Lower leg skin (tissue), 4 donors: ENCODE data around the gene NOVA2. TPM values are rescaled to one million over a fixed set of nuclear protein-coding genes. Genes with fewer than 3 reads are reported as not detected.

Experiments
- DNase-seq, 2 donors: peaks; one replicate each; pipeline ENCODE4 v3.0.0-alpha.2; 2019; ENCODE audit warnings: low spot score in 2 of 2
- H3K4me3 ChIP-seq: fragments of 200-600 bp; sonication (generic); 2 replicates; pipeline ENCODE4 v1.5.1; 2017; ENCODE audit warnings: mild to moderate bottlenecking, low read depth; ENCODE audit not compliant: poor library complexity, severe bottlenecking
- POLR2A ChIP-seq, 2 donors: fragments of 450-650 bp; IDR thresholded peaks; one replicate each; pipeline ENCODE4 v1.6.1; 2016 to 2017; ENCODE audit warnings: antibody characterized with exemption in 2 of 2, mild to moderate bottlenecking in 1 of 2, moderate library complexity in 1 of 2
- WGBS, 2 donors: methylation state at CpG; one replicate each; pipeline ENCODE4 v1.1.5; 2018; 5-methylcytosine and 5-hydroxymethylcytosine counted together
- intact Hi-C: fragments of 100-400 bp; cut with DNase I; formaldehyde crosslinking; loops from one replicate; pipeline ENCODE4 v1.15.0; 2023; ENCODE audit warnings: low total_unique reads
- total RNA-seq, 4 donors: library from RNA; depleted of rRNA; stranded (reverse); fragments of >200 nt; gene quantifications; one replicate each; pipeline ENCODE4 v1.1.0, GENCODE V29; 2016
- TF ChIP-seq, protein P1 (sequence below), 3 donors: fragments of 450-650 bp; IDR thresholded peaks; one replicate each; pipeline ENCODE4 v1.5.1; 2016; ENCODE audit warnings: antibody characterized with exemption in 3 of 3, mild to moderate bottlenecking in 3 of 3, moderate library complexity in 2 of 3

NOVA2 gene
- total RNA-seq, 4 donors from 2014 or later: 0.25 to 0.91 (median 0.66) TPM

DNA sequence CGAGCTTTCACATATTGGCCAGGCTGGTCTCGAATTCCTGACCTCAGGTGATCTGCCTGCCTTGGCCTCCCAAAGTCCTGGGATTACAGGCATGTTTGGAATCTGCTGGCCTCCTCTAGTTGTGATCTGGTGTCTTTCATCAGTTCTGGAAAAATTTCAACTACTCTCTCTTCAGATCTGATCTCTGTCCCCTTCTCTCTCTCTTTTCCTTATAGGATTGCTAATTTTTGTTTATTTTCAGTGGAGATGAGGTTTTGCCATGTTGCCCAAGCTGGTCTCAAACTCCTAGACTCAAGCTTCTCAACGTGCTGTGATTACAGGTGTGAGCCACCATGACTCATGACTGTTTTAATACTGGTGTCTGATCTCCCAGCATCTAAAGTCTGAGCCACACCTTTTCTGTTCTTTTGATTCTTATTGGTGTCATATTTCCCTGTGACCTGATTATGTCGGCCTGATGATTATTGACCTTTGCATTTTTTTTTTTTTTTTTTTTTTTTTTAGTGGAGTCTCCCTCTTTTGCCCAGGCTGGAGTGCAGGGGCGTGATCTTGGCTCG, 48.7 kb downstream of the NOVA2 start:
- intact Hi-C loops: no loop called here
- whole genome bisulfite sequencing, 2 donors: 59 to 62% methylated on average over 6 of the region's 6 CpGs
- DNase-seq: no peak
- TF ChIP-seq POLR2A (IDR thresholded peaks at IDR 0.05): no peak
- no peak overlapping the region for H3K4me3 ChIP-seq

DNA sequence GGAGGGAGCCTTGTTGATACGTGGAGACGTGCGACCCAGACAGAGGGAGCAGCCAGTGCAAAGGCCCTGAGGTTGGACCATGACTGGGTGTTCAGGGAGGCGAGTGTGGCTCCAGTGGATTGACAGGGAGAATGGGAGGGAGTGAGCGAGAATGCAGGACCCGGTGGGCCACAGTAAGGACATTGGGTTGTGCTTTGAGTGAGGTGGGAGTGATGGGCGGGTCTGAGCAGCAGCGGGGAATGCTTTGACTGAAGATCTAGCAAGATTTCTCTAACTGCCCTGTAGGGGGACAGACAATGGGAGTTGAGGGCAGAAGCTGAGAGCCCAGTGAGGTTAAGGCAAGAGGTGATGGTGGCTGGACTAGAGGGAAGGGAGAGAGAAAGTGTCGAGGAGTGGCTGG, 51.4 kb downstream of the NOVA2 start:
- no peak overlapping the region for H3K4me3 ChIP-seq
- TF ChIP-seq, protein P1, sequence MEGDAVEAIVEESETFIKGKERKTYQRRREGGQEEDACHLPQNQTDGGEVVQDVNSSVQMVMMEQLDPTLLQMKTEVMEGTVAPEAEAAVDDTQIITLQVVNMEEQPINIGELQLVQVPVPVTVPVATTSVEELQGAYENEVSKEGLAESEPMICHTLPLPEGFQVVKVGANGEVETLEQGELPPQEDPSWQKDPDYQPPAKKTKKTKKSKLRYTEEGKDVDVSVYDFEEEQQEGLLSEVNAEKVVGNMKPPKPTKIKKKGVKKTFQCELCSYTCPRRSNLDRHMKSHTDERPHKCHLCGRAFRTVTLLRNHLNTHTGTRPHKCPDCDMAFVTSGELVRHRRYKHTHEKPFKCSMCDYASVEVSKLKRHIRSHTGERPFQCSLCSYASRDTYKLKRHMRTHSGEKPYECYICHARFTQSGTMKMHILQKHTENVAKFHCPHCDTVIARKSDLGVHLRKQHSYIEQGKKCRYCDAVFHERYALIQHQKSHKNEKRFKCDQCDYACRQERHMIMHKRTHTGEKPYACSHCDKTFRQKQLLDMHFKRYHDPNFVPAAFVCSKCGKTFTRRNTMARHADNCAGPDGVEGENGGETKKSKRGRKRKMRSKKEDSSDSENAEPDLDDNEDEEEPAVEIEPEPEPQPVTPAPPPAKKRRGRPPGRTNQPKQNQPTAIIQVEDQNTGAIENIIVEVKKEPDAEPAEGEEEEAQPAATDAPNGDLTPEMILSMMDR (IDR thresholded peaks at IDR 0.05): no peak
- no peak for TF ChIP-seq POLR2A (IDR thresholded peaks at IDR 0.05)
- DNase-seq: no peak
- intact Hi-C loops: no loop called here
- 63 to 66% methylated on average over 9 of the region's 9 CpGs for WGBS, 2 donors

DNA sequence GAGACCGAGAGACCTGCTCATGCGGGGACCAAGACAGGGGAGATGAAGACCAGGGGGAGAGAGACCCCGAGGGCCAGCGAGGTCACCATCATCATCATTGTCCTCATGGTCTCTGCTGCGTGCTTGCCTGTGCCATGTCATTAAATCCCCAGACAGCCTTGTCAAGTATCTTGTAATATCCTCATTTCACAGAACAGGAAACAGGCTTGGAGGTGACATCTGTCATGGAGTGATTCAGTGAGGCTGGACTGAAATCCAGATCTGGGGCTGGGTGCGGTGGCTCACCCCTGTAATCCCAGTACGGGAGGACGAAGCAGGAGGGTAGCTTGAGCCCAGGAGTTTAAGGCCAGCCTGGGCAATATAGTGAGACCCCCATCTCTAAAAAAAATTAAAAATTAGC, 53.2 kb downstream of the NOVA2 start:
- DNase-seq: no peak
- TF ChIP-seq, protein P1 (IDR thresholded peaks at IDR 0.05): no peak
- TF ChIP-seq POLR2A (IDR thresholded peaks at IDR 0.05): no peak
- intact Hi-C loops: no loop called here
- WGBS, 2 donors: 62 to 65% methylated on average over 8 of the region's 8 CpGs
- no peak overlapping the region for H3K4me3 ChIP-seq

DNA sequence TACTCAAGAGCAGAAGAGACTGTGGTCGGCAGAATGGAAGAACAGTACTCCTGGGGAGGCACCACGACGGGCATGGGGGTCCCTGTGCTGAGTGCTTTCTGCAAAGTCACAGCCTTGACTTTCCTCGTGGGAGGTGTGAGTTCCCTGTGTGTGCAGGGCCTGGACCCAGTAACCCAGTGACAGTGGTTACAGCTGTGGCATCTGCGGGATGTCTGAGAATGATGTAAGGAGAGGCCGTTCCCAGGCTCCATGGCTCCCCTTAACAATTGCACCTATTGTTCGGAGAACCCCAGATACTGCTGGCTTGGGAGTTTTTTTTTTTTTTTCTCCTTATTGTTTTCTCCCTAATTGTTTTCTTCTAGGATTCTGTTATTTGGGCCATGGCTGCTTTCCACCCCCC, 54.0 kb downstream of the NOVA2 start:
- TF ChIP-seq, protein P1 (IDR thresholded peaks at IDR 0.05): no peak
- no peak for TF ChIP-seq POLR2A (IDR thresholded peaks at IDR 0.05)
- DNase-seq: no peak
- intact Hi-C loops: no loop called here
- 55 to 61% methylated on average over 7 of the region's 7 CpGs for WGBS, 2 donors
- H3K4me3 ChIP-seq: no peak overlapping the region

DNA sequence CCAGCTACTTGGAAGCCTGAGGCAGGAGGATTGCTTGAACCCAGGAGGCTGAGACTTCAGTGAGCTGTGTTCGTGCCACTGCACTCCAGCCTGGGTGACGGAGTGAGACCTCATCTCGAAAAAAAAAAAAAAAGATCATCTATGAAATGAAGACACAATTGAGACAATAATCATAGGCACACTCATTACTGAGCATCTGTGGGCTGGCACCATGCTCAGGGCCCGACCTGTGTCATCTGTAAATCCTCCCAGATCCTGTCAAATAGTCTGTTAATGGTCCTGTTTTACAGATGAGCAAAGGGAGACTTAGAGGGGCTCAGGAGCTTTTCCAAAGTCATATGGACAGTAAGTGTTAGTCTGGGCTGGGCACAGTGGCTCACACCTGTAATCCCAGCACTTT, 54.9 kb downstream of the NOVA2 start:
- no peak overlapping the region for H3K4me3 ChIP-seq
- no peak for DNase-seq
- TF ChIP-seq POLR2A (IDR thresholded peaks at IDR 0.05): no peak
- TF ChIP-seq, protein P1 (IDR thresholded peaks at IDR 0.05): no peak
- intact Hi-C loops: no loop called here
- WGBS, 2 donors: 61 to 64% methylated on average over 4 of the region's 4 CpGs

DNA sequence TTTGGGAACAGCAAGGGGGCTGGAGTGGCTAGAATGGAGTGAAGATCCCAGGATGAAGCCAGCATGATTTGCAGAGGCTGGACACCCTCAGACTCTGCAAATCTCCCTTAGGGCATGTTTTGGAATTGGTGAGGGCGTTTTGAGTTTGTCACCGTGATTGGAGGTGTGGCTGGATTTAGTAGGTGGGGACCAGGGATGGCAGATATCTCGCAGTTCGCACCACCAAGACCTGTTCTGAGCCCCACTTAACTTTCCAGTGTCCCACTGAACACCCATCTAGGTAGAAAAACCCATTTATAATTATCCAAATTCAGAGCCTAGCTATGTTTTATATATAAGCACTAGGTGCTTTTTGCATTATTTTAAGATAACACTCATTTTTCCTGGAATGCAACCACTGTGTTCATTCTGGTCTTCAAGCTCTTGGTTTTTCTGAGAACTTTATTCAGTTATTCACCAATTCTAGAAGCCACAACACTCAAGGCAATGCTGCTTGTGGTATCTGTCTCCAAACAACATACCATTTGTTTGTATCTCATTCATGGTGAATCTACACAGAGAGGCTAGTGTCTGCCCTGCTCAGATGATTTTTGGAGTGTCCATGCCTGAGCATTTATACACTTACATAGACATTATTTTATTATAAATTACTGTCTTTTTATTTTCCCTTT, 56.1 kb downstream of the NOVA2 start:
- intact Hi-C loops: no loop called here
- TF ChIP-seq, protein P1 (IDR thresholded peaks at IDR 0.05): no peak
- no peak for TF ChIP-seq POLR2A (IDR thresholded peaks at IDR 0.05)
- DNase-seq: no peak
- H3K4me3 ChIP-seq: no peak overlapping the region
- 27 to 42% methylated on average over 4 of the region's 4 CpGs for WGBS, 2 donors
